ENCODE results near the gene MESP2. TPM values are rescaled to one million over a fixed set of nuclear protein-coding genes. Genes with fewer than 3 reads are reported as not detected.
A peak's percentile ranks its signal among the peaks of the same experiment; 100 is the strongest.

Gene MESP2
- total and polyA plus RNA-seq, 2 of the 13 experiments (the other 11 are each of a cell fraction or from before 2014, with no cell fraction given), result not detected

- BruUV-seq (replicated peaks), result no TSS peak
- no peak for FAIRE-seq
- intact Hi-C loops (cut with micrococcal nuclease; ENCODE audit: unreplicated experiment), result no loop called here
- no peak overlapping the region for H3K4me3 ChIP-seq (replicated peaks in 1 of 3; ENCODE audit: insufficient read depth in 1 of 3, low read depth in 2 of 3, low read length in 3 of 3)
- no peak for ATAC-seq
- no peaks in the 10 kb centered on the region for H3K79me2 ChIP-seq (ENCODE audit: insufficient read depth, low read length)
- no peaks in the 10 kb centered on the region for H3K9me3 ChIP-seq (ENCODE audit: low read length)
- in situ Hi-C loops (cut with HindIII; ENCODE audit: extremely low pct_ligation_motif_present, low pct_unique_long_range_greater_than_20kb), result no loop called here
- H4K20me1 ChIP-seq (ENCODE audit: insufficient read depth, low read length), result no peaks in the 10 kb centered on the region; the same call in 1 of the 2 replicates
- WGBS (ENCODE audit: low lambda C conversion rate), result 83% methylated on average over 1 of the region's 7 CpGs
- no peaks in the 10 kb centered on the region for H3K27me3 ChIP-seq (ENCODE audit: control insufficient read depth in 1 of 2, insufficient read depth in 2 of 2, low read length in 2 of 2)
- ChIA-PET POLR2A (interaction anchor here (1.5 to 2.1 kb wide), 2 partner anchors 11 to 22 kb away, joined by 5 to 6 read pairs; no protein-coding TSS in a partner anchor), CTCF (ENCODE audit: low intra/inter-chr PET ratio, low total read pairs) (no interaction called here)
- H3K27ac ChIP-seq (ENCODE audit: extremely low read length, insufficient read depth, low read length), result no peak overlapping the region
- peaks cover 63% of the 10 kb centered on the region for H3K4me1 ChIP-seq (ENCODE audit: insufficient read depth, low read length)
- H3K9ac ChIP-seq (ENCODE audit: insufficient read depth, low read depth, low read length), result no peak overlapping the region
- no peak for DNase-seq (ENCODE audit: low spot score)
- H3K4me2 ChIP-seq (ENCODE audit: low read depth, low read length), result no peak overlapping the region
- peaks cover 5 to 31% of the 10 kb centered on the region in 2 experiments for H3K36me3 ChIP-seq (replicated peaks in 1 of 2; ENCODE audit: control insufficient read depth in 1 of 2, insufficient read depth in 2 of 2, low read length in 2 of 2)
- TF ChIP-seq ZNF7 (CRISPR knock-in tag; IDR thresholded peaks at IDR 0.05) (no peak), STAG1 (CRISPR knock-in tag; IDR thresholded peaks at IDR 0.05) (no peak), HOXD1 (CRISPR knock-in tag; IDR thresholded peaks at IDR 0.05) (no peak), ZNF800 (CRISPR knock-in tag; IDR thresholded peaks at IDR 0.05) (no peak), MAFF (IDR thresholded peaks at IDR 0.05; ENCODE audit: low read depth, low read length) (no peak)
- no peak overlapping the region for H2AFZ ChIP-seq (ENCODE audit: low read length)
Observed at GRCh38 chr15:89784686-89784960, 8.5 kb downstream of the MESP2 start.

- CTCF ChIA-PET (ENCODE audit: low intra/inter-chr PET ratio, low total read pairs), result no interaction called here
- peaks cover 62% of the 10 kb centered on the region for H3K4me1 ChIP-seq (ENCODE audit: insufficient read depth, low read length)
- no peak for TF ChIP-seq AGO1 (IDR thresholded peaks at IDR 0.05; ENCODE audit: low read depth, low read length, poor library complexity, severe bottlenecking)
- TF ChIP-seq TBP (CRISPR knock-in tag; IDR thresholded peaks at IDR 0.05), result no peak
- TF ChIP-seq ZNF660 (CRISPR knock-in tag; IDR thresholded peaks at IDR 0.05; ENCODE audit: borderline replicate concordance, low read depth), result no peak
- TF ChIP-seq ZSCAN5A (CRISPR knock-in tag; IDR thresholded peaks at IDR 0.05; ENCODE audit: borderline replicate concordance), result no peak
Observed at GRCh38 chr15:89785064-89785773, 9.1 kb downstream of the MESP2 start.

More at GRCh38 chr15:89785064-89785773, 9.1 kb downstream of the MESP2 start:
- POLR2A ChIA-PET, result interaction anchor here (0.6 to 2.1 kb wide), 3 partner anchors 10 to 108 kb away, joined by 3 to 6 read pairs (median 5); partner anchors contain the start of gene AP3S2
- no peaks in the 10 kb centered on the region for H3K27me3 ChIP-seq (ENCODE audit: control insufficient read depth in 1 of 2, insufficient read depth in 2 of 2, low read length in 2 of 2)
- H3K4me2 ChIP-seq (ENCODE audit: low read depth, low read length), result no peak overlapping the region
- no peak overlapping the region for H3K9ac ChIP-seq (ENCODE audit: insufficient read depth, low read depth, low read length)
- no peaks in the 10 kb centered on the region for H3K79me2 ChIP-seq (ENCODE audit: insufficient read depth, low read length)
- H4K20me1 ChIP-seq (ENCODE audit: insufficient read depth, low read length), result no peaks in the 10 kb centered on the region; the same call in 1 of the 2 replicates
- DNase-seq (ENCODE audit: low spot score), result peak; percentile 85
- TSS peak; percentile 87 for BruUV-seq (replicated peaks)
- H3K9me3 ChIP-seq (ENCODE audit: low read length), result no peaks in the 10 kb centered on the region
- in situ Hi-C loops (cut with HindIII; ENCODE audit: extremely low pct_ligation_motif_present, low pct_unique_long_range_greater_than_20kb) (no loop called here), intact Hi-C loops (cut with micrococcal nuclease; ENCODE audit: unreplicated experiment) (no loop called here)
- WGBS (ENCODE audit: low lambda C conversion rate), result 44% methylated on average over 8 of the region's 13 CpGs
- H3K4me3 ChIP-seq (replicated peaks in 1 of 3; ENCODE audit: insufficient read depth in 1 of 3, low read depth in 2 of 3, low read length in 3 of 3), result no peak overlapping the region
- H2AFZ ChIP-seq (ENCODE audit: low read length), result no peak overlapping the region
- ATAC-seq, result peak; percentile 76
- H3K27ac ChIP-seq (ENCODE audit: extremely low read length, insufficient read depth, low read length), result peak overlapping the region; percentile 34
- H3K36me3 ChIP-seq (replicated peaks in 1 of 2; ENCODE audit: control insufficient read depth in 1 of 2, insufficient read depth in 2 of 2, low read length in 2 of 2), result peaks cover 7 to 33% of the 10 kb centered on the region in 2 experiments
- peak; percentile 96 for FAIRE-seq
